H1 (cell line): Measurements from ENCODE around the gene HPS3.

Experiments
- BCL11A ChIP-seq, 2 experiments: IDR thresholded peaks; one replicate each; pipeline ENCODE4 v1.6.1; 2011; ENCODE audit warnings: low read depth in 2 of 2, low read length in 2 of 2, mild to moderate bottlenecking in 2 of 2
- CEBPB ChIP-seq: IDR thresholded peaks from 2 replicates; pipeline ENCODE4 v1.6.1; 2012; ENCODE audit warnings: low read depth, low read length
- CREB1 ChIP-seq: IDR thresholded peaks from 2 replicates; pipeline ENCODE4 v1.6.1; 2012; ENCODE audit warnings: inconsistent platforms
- CTCF ChIP-seq, 3 experiments: IDR thresholded peaks; 1 replicate in 2 of 3; 2 replicates in 1 of 3; pipeline versions ENCODE4 v1.5.1 to v1.6.1; 2011; ENCODE audit warnings: low read length in 3 of 3, mild to moderate bottlenecking in 3 of 3, inconsistent platforms in 2 of 3, low read depth in 1 of 3, moderate library complexity in 1 of 3; ENCODE audit not compliant: insufficient read depth in 1 of 3; ENCODE audit errors: control extremely low read depth in 1 of 3
- EZH2 ChIP-seq: fragments of 200-600 bp; sonication (generic); IDR thresholded peaks from 2 replicates; pipeline ENCODE4 v1.7.1; 2012; ENCODE audit warnings: low read depth, mild to moderate bottlenecking, moderate library complexity, low read length, inconsistent platforms; ENCODE audit not compliant: severe bottlenecking
- JUN ChIP-seq: IDR thresholded peaks from 2 replicates; pipeline ENCODE4 v1.6.1; 2011; ENCODE audit warnings: low read depth, mild to moderate bottlenecking, improper control_type of control experiment, low read length
- MAX ChIP-seq: IDR thresholded peaks from 2 replicates; pipeline ENCODE4 v1.6.1; 2012; ENCODE audit warnings: inconsistent platforms
- POLR2A ChIP-seq, 2 experiments: IDR thresholded peaks; 1 replicate in 1 of 2; 2 replicates in 1 of 2; pipeline ENCODE4 v1.6.1; 2011; ENCODE audit warnings: low read depth in 2 of 2, low read length in 2 of 2, mild to moderate bottlenecking in 2 of 2; ENCODE audit errors: control extremely low read depth in 1 of 2
- POLR2AphosphoS5 ChIP-seq: IDR thresholded peaks from 2 replicates; pipeline ENCODE4 v1.6.1; 2011; ENCODE audit warnings: low read depth, low read length
- RFX5 ChIP-seq: IDR thresholded peaks from 2 replicates; pipeline ENCODE4 v1.6.1; 2011; ENCODE audit warnings: low read depth, low read length, improper control_type of control experiment, borderline replicate concordance
- TCF12 ChIP-seq: IDR thresholded peaks from 2 replicates; pipeline ENCODE4 v1.6.1; 2011; ENCODE audit warnings: low read depth, mild to moderate bottlenecking, low read length
- ZNF274 ChIP-seq: IDR thresholded peaks from 2 replicates; pipeline ENCODE4 v1.7.0; 2012; ENCODE audit warnings: low read length, borderline replicate concordance; ENCODE audit errors: extremely low read depth

DNA sequence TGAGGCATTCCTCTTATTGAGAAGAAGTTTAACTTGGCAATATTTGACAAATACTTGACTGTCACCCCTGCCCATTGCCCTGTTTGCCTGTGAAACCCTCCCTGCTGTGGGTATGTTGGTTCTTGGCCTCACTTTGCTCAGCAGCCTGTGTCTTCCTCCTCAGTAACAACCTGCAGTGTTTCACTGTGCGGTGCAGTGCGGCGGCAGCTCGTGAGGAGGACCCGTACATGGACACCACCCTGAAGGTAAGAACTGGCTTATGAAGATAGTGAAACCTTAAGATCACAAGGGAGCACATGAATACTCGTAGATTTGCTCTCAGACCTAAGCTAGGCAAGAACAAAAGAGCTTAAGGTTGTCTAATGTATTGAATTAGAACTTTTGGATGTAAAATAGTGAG is 21.0 kb downstream of the HPS3 start:
- TF ChIP-seq POLR2AphosphoS5 (no peak), JUN (no peak), POLR2A (IDR thresholded peaks at IDR 0.05; ENCODE audit: control extremely low read depth in 1 of 2, low read depth in 2 of 2, low read length in 2 of 2) (no peak), CTCF (IDR thresholded peaks at IDR 0.05; ENCODE audit: control extremely low read depth in 1 of 3, insufficient read depth in 1 of 3, low read depth in 1 of 3, low read length in 3 of 3) (no peak), EZH2 (no peak), CREB1 (no peak), MAX (no peak), RFX5 (no peak), TCF12 (no peak), ZNF274 (no peak), BCL11A (IDR thresholded peaks at IDR 0.05; ENCODE audit: low read depth in 2 of 2, low read length in 2 of 2) (no peak), CEBPB (no peak)
